Osteoblast (primary cell): ENCODE data around the gene PSMD11. TPM values are rescaled to one million over a fixed set of nuclear protein-coding genes. Genes with fewer than 3 reads are reported as not detected.

Source experiments
- DNase-seq: peaks from one replicate; pipeline ENCODE4 v3.0.0; 2011; ENCODE audit warnings: low spot score, mixed read lengths; ENCODE audit not compliant: insufficient read length; ENCODE audit errors: missing footprints
- H2AFZ ChIP-seq: 2 replicates; pipeline ENCODE4 v1.6.0; 2011; ENCODE audit warnings: mild to moderate bottlenecking, low read length
- H3K27ac ChIP-seq: 2 replicates; pipeline ENCODE4 v1.5.1; 2011; ENCODE audit warnings: mild to moderate bottlenecking, low read depth, low read length, moderate library complexity
- H3K27me3 ChIP-seq: 2 replicates; pipeline ENCODE4 v1.6.0; 2012; ENCODE audit warnings: mild to moderate bottlenecking, control low read depth, inconsistent platforms, low read length, moderate library complexity; ENCODE audit not compliant: insufficient read depth
- H3K36me3 ChIP-seq: 2 replicates; pipeline ENCODE4 v1.5.1; 2011; ENCODE audit warnings: mild to moderate bottlenecking, low read length, control low read depth, moderate library complexity; ENCODE audit not compliant: insufficient read depth
- H3K4me1 ChIP-seq: 2 replicates; pipeline ENCODE4 v1.5.1; 2011; ENCODE audit warnings: mild to moderate bottlenecking, low read length, control low read depth, moderate library complexity; ENCODE audit not compliant: insufficient read depth
- H3K4me2 ChIP-seq: 2 replicates; pipeline ENCODE4 v1.6.0; 2011; ENCODE audit warnings: mild to moderate bottlenecking, low read length; ENCODE audit not compliant: insufficient read depth
- H3K4me3 ChIP-seq: fragments of 200-600 bp; sonication (generic); 3 replicates; pipeline ENCODE4 v1.5.1; 2012; ENCODE audit warnings: mild to moderate bottlenecking, low read length, inconsistent platforms; ENCODE audit not compliant: insufficient read depth
- H3K79me2 ChIP-seq: 2 replicates; pipeline ENCODE4 v1.6.0; 2012; ENCODE audit warnings: mild to moderate bottlenecking, low read length, control low read depth, inconsistent platforms; ENCODE audit not compliant: insufficient read depth
- H3K9me3 ChIP-seq: 2 replicates; pipeline ENCODE4 v1.5.1; 2011; ENCODE audit warnings: low read depth, low read length, control low read depth
- H4K20me1 ChIP-seq: 2 replicates; pipeline ENCODE4 v1.6.0; 2012; ENCODE audit warnings: mild to moderate bottlenecking, low read length, control low read depth; ENCODE audit not compliant: insufficient read depth
- total RNA-seq: library from RNA; depleted of rRNA; stranded (reverse); fragments of >200 nt; gene quantifications from 2 replicates; pipeline ENCODE4 v1.2.3, GENCODE V29; 2012
- TF ChIP-seq, protein P1 (sequence below): IDR thresholded peaks from 2 replicates; pipeline ENCODE4 v1.5.1; 2011; ENCODE audit warnings: mild to moderate bottlenecking, low read depth, low read length, moderate library complexity; ENCODE audit errors: extremely low read depth

Gene PSMD11
- total RNA-seq, 1 donor = 61.2 TPM

- Histone ChIP-seq H3K27me3 (no peaks in the 10 kb centered on the region), H3K4me2 (peak overlapping the region; percentile 81), H3K4me1 (peaks cover 16% of the 10 kb centered on the region), H4K20me1 (peaks cover 10% of the 10 kb centered on the region), H3K4me3 (peak overlapping the region; percentile 76), H3K79me2 (no peaks in the 10 kb centered on the region), H3K9me3 (no peaks in the 10 kb centered on the region), H3K27ac (peak overlapping the region; percentile 42), H3K36me3 (peaks cover 17% of the 10 kb centered on the region), H2AFZ (peak overlapping the region; percentile 83)
- peak; percentile 98 for DNase-seq
- TF ChIP-seq, protein P1, sequence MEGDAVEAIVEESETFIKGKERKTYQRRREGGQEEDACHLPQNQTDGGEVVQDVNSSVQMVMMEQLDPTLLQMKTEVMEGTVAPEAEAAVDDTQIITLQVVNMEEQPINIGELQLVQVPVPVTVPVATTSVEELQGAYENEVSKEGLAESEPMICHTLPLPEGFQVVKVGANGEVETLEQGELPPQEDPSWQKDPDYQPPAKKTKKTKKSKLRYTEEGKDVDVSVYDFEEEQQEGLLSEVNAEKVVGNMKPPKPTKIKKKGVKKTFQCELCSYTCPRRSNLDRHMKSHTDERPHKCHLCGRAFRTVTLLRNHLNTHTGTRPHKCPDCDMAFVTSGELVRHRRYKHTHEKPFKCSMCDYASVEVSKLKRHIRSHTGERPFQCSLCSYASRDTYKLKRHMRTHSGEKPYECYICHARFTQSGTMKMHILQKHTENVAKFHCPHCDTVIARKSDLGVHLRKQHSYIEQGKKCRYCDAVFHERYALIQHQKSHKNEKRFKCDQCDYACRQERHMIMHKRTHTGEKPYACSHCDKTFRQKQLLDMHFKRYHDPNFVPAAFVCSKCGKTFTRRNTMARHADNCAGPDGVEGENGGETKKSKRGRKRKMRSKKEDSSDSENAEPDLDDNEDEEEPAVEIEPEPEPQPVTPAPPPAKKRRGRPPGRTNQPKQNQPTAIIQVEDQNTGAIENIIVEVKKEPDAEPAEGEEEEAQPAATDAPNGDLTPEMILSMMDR = no peak
Observed at GRCh38 chr17:32486111-32486700, 41.9 kb downstream of the PSMD11 start.

DNA sequence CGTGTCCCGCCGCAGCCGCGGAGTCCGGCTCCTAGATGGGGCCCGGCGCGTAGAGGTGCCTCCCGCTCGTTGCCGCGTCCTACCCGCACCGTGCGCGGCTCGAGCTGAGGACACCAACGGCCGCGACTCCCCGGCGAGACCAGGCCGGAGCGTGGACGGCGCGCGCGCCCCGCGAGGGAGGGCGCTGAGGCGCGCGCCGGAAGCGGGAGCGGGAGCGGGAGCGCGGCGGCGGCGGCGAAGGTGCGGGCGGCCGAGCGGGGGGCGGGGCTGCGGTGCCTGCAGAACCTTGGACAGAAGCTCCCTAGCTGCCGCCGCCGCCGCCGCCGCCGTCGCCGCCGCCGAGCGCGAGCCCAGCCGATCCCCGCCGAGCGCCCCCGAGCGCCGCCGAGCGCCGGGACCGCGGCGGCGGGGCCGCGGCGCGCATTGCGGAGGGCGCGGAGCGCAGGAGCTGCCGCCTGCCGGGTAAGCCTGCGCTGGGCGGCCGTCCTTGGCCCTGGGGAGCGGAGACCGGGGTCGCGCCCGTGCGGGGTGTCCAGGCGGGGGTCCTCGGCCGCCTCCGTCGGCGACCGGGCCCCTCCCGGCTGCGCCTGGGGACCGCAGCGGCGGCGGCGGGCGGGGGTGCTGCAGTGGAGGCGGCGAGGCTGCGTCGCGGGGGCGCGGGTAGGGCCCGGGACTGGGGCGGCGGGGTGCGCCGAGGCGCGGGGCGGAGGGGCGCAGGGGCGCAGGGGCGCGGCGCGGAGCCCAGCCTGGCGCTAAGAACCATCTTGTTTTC is 42.6 kb downstream of the PSMD11 start, which contains the start of gene CDK5R1:
TSS of gene CDK5R1 (plus strand) at position 293 of the 772 bp plus-strand sequence. CDS start 628 bp downstream, outside the sequence.
- TF ChIP-seq, protein P1 = no peak
- DNase-seq = peak; percentile 98
- no peaks in the 10 kb centered on the region for H3K27me3 ChIP-seq
- peak within 1 kb of the TSS; percentile 76 for H3K4me3 ChIP-seq
- H3K4me1 ChIP-seq = peaks cover 18% of the 10 kb centered on the region
- H3K4me2 ChIP-seq = peak within 1 kb of the TSS; percentile 93
- peaks cover 12% of the 10 kb centered on the region for H3K36me3 ChIP-seq
- peak within 1 kb of the TSS; percentile 42 for H3K27ac ChIP-seq
- H3K9me3 ChIP-seq = no peaks in the 10 kb centered on the region
- no peaks in the 10 kb centered on the region for H3K79me2 ChIP-seq
- H2AFZ ChIP-seq = peak within 1 kb of the TSS; percentile 83
- H4K20me1 ChIP-seq = peaks cover 10% of the 10 kb centered on the region

DNA sequence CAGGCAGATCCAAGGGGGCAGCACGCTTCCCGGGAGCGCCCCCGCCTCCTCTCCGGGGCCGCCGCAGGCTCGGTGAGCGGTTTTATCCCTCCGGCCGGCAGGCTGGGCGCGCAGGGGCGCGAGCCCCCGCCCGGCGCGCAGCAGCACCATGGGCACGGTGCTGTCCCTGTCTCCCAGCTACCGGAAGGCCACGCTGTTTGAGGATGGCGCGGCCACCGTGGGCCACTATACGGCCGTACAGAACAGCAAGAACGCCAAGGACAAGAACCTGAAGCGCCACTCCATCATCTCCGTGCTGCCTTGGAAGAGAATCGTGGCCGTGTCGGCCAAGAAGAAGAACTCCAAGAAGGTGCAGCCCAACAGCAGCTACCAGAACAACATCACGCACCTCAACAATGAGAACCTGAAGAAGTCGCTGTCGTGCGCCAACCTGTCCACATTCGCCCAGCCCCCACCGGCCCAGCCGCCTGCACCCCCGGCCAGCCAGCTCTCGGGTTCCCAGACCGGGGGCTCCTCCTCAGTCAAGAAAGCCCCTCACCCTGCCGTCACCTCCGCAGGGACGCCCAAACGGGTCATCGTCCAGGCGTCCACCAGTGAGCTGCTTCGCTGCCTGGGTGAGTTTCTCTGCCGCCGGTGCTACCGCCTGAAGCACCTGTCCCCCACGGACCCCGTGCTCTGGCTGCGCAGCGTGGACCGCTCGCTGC is 43.3 kb downstream of the PSMD11 start:
- Histone ChIP-seq H3K4me2 (peak overlapping the region; percentile 93), H3K27ac (no peak overlapping the region), H4K20me1 (peaks cover 7% of the 10 kb centered on the region), H2AFZ (peak overlapping the region; percentile 77), H3K9me3 (no peaks in the 10 kb centered on the region), H3K4me3 (peak overlapping the region; percentile 76), H3K36me3 (peaks cover 5% of the 10 kb centered on the region), H3K27me3 (no peaks in the 10 kb centered on the region), H3K79me2 (no peaks in the 10 kb centered on the region), H3K4me1 (peaks cover 23% of the 10 kb centered on the region)
- DNase-seq = peak; percentile 93
- TF ChIP-seq, protein P1 = no peak

DNA sequence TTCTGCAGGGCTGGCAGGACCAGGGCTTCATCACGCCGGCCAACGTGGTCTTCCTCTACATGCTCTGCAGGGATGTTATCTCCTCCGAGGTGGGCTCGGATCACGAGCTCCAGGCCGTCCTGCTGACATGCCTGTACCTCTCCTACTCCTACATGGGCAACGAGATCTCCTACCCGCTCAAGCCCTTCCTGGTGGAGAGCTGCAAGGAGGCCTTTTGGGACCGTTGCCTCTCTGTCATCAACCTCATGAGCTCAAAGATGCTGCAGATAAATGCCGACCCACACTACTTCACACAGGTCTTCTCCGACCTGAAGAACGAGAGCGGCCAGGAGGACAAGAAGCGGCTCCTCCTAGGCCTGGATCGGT is 43.9 kb downstream of the PSMD11 start:
- no peaks in the 10 kb centered on the region for H3K9me3 ChIP-seq

More for the DNA sequence above, 43.9 kb downstream of the PSMD11 start:
- H3K4me3 ChIP-seq = peak overlapping the region; percentile 76
- H3K36me3 ChIP-seq = peaks cover 2% of the 10 kb centered on the region
- no peak overlapping the region for H3K27ac ChIP-seq
- TF ChIP-seq, protein P1 = no peak
- no peak for DNase-seq
- peaks cover 4% of the 10 kb centered on the region for H4K20me1 ChIP-seq
- no peaks in the 10 kb centered on the region for H3K27me3 ChIP-seq
- H3K79me2 ChIP-seq = no peaks in the 10 kb centered on the region
- peaks cover 23% of the 10 kb centered on the region for H3K4me1 ChIP-seq
- H3K4me2 ChIP-seq = peak overlapping the region; percentile 93
- no peak overlapping the region for H2AFZ ChIP-seq
